Measurements from ENCODE around the gene KIF3C.
"Not testable (repeated sequence)": the region's sequence is repeated elsewhere in the genome, so short reads cannot be mapped to it uniquely, and the experiment has no call there.

The KIF3C gene

DNA sequence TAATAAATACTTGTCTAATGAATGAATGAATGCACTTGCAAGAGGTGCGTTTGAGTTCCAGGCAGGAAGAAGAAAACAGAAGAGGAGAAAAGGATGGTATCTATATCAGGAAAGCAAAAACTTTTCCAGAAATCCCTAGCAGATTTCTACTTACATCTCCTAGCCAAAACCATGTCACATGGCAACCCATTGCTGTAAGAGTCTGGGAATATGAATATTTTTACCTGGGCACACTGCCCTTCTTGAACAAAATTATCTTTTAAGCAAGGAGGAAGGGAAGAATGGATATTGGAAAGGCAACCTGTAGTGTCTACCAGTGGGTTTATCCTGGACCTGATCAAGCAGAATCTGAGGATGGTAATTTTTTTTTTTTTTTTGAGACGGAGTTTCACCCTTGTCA lies 59.8 kb downstream of the KIF3C start:
- DNase-seq (ENCODE audit: low read depth, low spot score), result no peak
- Histone ChIP-seq H3K4me1 (ENCODE audit: insufficient read depth, insufficient read length) (no peaks in the 10 kb centered on the region), H3K9ac (ENCODE audit: insufficient read length, low read depth) (no peak overlapping the region), H3K36me3 (ENCODE audit: insufficient read depth, insufficient read length, low read length) (peaks cover 9% of the 10 kb centered on the region), H3K4me3 (ENCODE audit: insufficient read length, low read depth) (no peak overlapping the region), H3K27me3 (ENCODE audit: insufficient read depth, insufficient read length) (no peaks in the 10 kb centered on the region), H3K9me3 (ENCODE audit: insufficient read depth, low read length) (no peaks in the 10 kb centered on the region)
- no peak for TF ChIP-seq SUZ12 (IDR thresholded peaks at IDR 0.05; ENCODE audit: extremely low read depth, insufficient read depth, insufficient read length)
- TF ChIP-seq YY1 (IDR thresholded peaks at IDR 0.05; ENCODE audit: insufficient read depth, insufficient read length), result no peak
- TF ChIP-seq ZNF274 (IDR thresholded peaks at IDR 0.05; ENCODE audit: low read depth, low read length), result no peak

DNA sequence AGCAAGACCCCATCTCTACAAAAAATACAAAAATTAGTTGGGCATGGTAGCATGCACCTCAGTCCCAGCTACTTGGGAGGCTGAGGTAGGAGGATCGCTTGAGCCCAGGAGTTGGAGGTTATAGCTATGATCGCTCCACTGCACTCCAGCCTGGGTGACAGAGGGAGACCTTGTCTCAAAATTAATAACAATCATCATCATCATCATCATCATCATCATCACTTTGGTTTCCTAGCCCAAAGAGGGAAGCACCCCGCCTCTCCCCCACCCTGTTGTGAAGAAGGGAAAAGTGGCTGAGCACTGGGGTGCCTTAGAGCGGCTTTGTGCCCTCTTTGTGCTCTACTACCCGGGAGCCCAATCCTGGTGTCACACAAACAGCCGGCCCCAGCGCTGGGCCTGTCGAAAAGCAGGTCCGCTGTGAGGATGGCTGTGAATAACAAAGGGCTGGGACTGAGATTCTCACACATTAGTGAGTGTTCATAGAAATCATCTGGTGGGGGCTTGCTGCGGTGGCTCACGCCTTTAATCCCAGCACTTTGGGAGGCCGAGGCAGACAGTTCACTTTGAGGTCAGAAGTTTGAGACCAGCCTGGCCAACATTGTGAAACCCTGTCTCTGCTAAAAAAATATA lies 61.4 kb downstream of the KIF3C start:
- TF ChIP-seq YY1 (IDR thresholded peaks at IDR 0.05; ENCODE audit: insufficient read depth, insufficient read length), result no peak
- no peak for TF ChIP-seq SUZ12 (IDR thresholded peaks at IDR 0.05; ENCODE audit: extremely low read depth, insufficient read depth, insufficient read length)
- no peak for TF ChIP-seq ZNF274 (IDR thresholded peaks at IDR 0.05; ENCODE audit: low read depth, low read length)
- no peak for DNase-seq (ENCODE audit: low read depth, low spot score)

DNA sequence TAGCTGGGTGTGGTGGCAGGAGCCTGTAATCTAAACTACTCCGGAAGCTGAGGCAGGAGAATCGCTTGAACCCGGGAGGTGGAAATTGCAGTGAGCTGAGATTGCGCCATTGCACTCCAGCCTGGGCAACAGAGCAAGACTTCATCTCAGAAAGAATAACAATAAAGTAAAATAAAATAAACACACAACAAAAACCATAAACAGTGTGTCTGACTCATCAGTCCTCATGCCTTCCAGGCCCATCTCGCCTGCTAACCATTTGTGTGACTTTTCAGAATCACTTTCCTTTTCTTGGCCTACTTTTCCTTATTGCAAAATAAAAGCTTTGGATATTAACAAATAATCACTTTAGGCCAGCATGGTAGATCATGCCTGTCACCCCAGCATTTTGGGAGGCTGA lies 62.0 kb downstream of the KIF3C start:
- Histone ChIP-seq H3K4me3 (ENCODE audit: insufficient read length, low read depth) (no peak overlapping the region), H3K9ac (ENCODE audit: insufficient read length, low read depth) (no peak overlapping the region), H3K9me3 (ENCODE audit: insufficient read depth, low read length) (no peaks in the 10 kb centered on the region), H3K27me3 (ENCODE audit: insufficient read depth, insufficient read length) (no peaks in the 10 kb centered on the region), H3K36me3 (ENCODE audit: insufficient read depth, insufficient read length, low read length) (no peaks in the 10 kb centered on the region), H3K4me1 (ENCODE audit: insufficient read depth, insufficient read length) (no peaks in the 10 kb centered on the region)
- no peak for DNase-seq (ENCODE audit: low read depth, low spot score)
- TF ChIP-seq ZNF274 (IDR thresholded peaks at IDR 0.05; ENCODE audit: low read depth, low read length) (no peak), SUZ12 (IDR thresholded peaks at IDR 0.05; ENCODE audit: extremely low read depth, insufficient read depth, insufficient read length) (no peak), YY1 (IDR thresholded peaks at IDR 0.05; ENCODE audit: insufficient read depth, insufficient read length) (no peak)

More for the DNA sequence above, 61.4 kb downstream of the KIF3C start:
- no peaks in the 10 kb centered on the region for H3K4me1 ChIP-seq (ENCODE audit: insufficient read depth, insufficient read length)
- no peaks in the 10 kb centered on the region for H3K36me3 ChIP-seq (ENCODE audit: insufficient read depth, insufficient read length, low read length)
- H3K4me3 ChIP-seq (ENCODE audit: insufficient read length, low read depth), result no peak overlapping the region
- H3K27me3 ChIP-seq (ENCODE audit: insufficient read depth, insufficient read length), result no peaks in the 10 kb centered on the region
- no peak overlapping the region for H3K9ac ChIP-seq (ENCODE audit: insufficient read length, low read depth)
- no peaks in the 10 kb centered on the region for H3K9me3 ChIP-seq (ENCODE audit: insufficient read depth, low read length)

DNA sequence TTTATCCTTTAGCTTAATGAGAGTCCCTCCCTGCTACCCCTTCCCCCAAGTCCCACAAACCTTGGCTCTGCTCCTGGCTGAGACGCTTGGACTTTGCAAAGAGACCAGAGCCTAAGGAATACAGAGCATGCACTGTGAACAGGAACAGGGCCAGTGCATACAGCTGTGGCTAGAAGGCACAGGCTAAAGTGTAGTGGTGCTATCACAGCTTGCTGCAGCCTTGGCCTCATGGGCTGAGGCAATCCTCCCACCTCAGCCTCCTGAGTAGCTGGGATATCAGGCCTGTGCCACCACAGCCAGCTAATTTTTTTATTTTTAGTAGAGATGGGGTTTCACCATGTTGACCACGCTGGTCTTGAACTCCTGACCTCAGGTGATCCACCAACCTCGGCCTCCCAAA lies 64.5 kb downstream of the KIF3C start:
- Histone ChIP-seq H3K9me3 (ENCODE audit: insufficient read depth, low read length) (no peaks in the 10 kb centered on the region), H3K4me3 (ENCODE audit: insufficient read length, low read depth) (no peak overlapping the region), H3K9ac (ENCODE audit: insufficient read length, low read depth) (no peak overlapping the region), H3K27me3 (ENCODE audit: insufficient read depth, insufficient read length) (no peaks in the 10 kb centered on the region), H3K36me3 (ENCODE audit: insufficient read depth, insufficient read length, low read length) (no peaks in the 10 kb centered on the region), H3K4me1 (ENCODE audit: insufficient read depth, insufficient read length) (no peaks in the 10 kb centered on the region)
- no peak for DNase-seq (ENCODE audit: low read depth, low spot score)
- TF ChIP-seq YY1 (IDR thresholded peaks at IDR 0.05; ENCODE audit: insufficient read depth, insufficient read length) (no peak), ZNF274 (IDR thresholded peaks at IDR 0.05; ENCODE audit: low read depth, low read length) (no peak), SUZ12 (IDR thresholded peaks at IDR 0.05; ENCODE audit: extremely low read depth, insufficient read depth, insufficient read length) (no peak)

DNA sequence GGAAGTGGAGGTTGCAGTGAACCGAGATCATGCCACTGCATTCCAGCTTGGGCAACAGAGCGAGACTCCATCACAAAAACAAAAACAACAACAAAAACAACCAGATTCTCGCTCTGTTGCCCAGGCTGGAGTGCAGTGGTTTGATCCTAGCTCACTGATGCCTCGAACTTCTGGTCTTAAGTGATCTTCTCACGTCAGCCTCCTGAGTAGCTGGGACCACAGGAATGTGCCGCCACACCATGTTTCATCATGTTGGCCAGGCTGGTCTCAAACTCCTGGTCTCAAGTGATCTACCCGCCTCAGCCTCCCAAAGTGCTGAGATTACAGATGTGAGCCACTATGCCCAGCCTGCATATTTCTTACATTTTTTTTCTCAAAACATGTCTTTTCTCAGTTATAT lies 64.9 kb downstream of the KIF3C start:
- not testable (repeated sequence) for H3K9me3 ChIP-seq (ENCODE audit: insufficient read depth, low read length); H3K4me3 ChIP-seq (ENCODE audit: insufficient read length, low read depth); H3K27me3 ChIP-seq (ENCODE audit: insufficient read depth, insufficient read length); H3K36me3 ChIP-seq (ENCODE audit: insufficient read depth, insufficient read length, low read length); H3K9ac ChIP-seq (ENCODE audit: insufficient read length, low read depth); DNase-seq (ENCODE audit: low read depth, low spot score); H3K4me1 ChIP-seq (ENCODE audit: insufficient read depth, insufficient read length)

DNA sequence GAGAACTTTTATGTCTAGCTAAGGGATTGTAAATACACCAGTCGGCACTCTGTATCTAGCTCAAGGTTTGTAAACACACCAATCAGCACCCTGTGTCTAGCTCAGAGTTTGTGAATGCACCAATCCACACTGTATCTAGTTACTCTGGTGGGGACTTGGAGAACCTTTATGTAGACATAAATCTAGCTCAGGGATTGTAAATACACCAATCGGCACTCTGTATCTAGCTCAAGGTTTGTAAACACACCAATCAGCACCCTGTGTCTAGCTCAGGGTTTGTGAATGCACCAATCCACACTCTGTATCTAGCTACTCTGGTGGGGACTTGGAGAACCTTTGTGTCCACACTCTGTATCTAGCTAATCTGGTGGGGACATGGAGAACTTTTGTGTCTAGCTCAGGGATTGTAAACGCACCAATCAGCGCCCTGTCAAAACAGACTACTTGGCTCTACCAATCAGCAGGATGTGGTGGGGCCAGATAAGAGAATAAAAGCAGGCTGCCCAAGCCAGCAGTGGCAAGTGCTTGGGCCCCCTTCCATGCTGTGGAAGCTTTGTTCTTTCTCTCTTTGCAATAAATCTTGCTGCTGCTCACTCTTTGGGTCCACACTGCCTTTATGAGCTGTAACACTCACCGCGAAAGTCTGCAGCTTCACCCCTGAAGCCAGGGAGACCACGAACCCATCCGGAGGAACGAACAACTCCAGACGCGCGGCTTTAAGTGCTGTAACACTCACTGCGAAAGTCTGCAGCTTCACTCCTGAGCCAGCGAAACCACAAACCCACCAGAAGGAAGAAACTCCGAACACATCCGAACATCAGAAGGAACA lies 66.1 kb downstream of the KIF3C start:
- not testable (repeated sequence) for H3K9ac ChIP-seq (ENCODE audit: insufficient read length, low read depth); H3K4me1 ChIP-seq (ENCODE audit: insufficient read depth, insufficient read length); DNase-seq (ENCODE audit: low read depth, low spot score); H3K9me3 ChIP-seq (ENCODE audit: insufficient read depth, low read length); H3K27me3 ChIP-seq (ENCODE audit: insufficient read depth, insufficient read length); H3K4me3 ChIP-seq (ENCODE audit: insufficient read length, low read depth); H3K36me3 ChIP-seq (ENCODE audit: insufficient read depth, insufficient read length, low read length)

DNA sequence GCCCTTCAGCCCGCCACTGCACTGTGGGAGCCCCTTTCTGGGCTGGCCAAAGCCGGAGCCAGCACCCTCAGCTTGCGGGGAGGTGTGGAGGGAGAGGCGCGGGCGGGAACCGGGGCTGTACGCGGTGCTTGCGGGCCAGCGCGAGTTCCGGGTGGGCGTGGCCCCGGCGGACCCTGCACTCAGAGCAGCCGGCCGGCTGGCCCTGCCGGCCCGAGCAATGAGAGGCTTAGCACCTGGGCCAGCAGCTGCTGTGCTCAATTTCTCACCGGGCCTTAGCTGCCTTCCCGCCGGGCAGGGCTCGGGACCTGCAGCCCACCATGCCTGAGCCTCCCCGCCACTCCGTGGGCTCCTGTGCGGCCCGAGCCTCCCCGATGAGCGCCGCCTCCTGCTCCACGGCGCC lies 66.9 kb downstream of the KIF3C start:
- H3K36me3 ChIP-seq (ENCODE audit: insufficient read depth, insufficient read length, low read length); H3K27me3 ChIP-seq (ENCODE audit: insufficient read depth, insufficient read length); H3K4me3 ChIP-seq (ENCODE audit: insufficient read length, low read depth); H3K4me1 ChIP-seq (ENCODE audit: insufficient read depth, insufficient read length); H3K9me3 ChIP-seq (ENCODE audit: insufficient read depth, low read length); DNase-seq (ENCODE audit: low read depth, low spot score); H3K9ac ChIP-seq (ENCODE audit: insufficient read length, low read depth): not testable (repeated sequence)

DNA sequence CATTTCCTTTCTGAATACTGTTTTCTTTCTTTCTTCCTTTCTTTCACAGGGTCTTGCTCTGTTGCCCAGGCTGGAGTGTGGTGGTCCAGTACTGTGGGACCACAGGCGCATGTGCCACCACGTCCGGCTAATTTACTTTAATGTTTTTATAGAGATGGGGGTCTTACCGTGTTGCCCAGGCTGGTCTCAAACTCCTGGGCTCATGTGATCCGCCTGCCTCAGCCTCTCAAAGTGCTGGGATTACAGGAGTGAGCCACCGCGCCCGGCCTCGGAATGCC lies 68.7 kb downstream of the KIF3C start:
- not testable (repeated sequence) for DNase-seq (ENCODE audit: low read depth, low spot score); H3K4me3 ChIP-seq (ENCODE audit: insufficient read length, low read depth); H3K9ac ChIP-seq (ENCODE audit: insufficient read length, low read depth); H3K4me1 ChIP-seq (ENCODE audit: insufficient read depth, insufficient read length); H3K9me3 ChIP-seq (ENCODE audit: insufficient read depth, low read length); H3K36me3 ChIP-seq (ENCODE audit: insufficient read depth, insufficient read length, low read length); H3K27me3 ChIP-seq (ENCODE audit: insufficient read depth, insufficient read length)

Data from NT2/D1 (cell line).